Nephron progenitor cell (in vitro differentiated cells): ENCODE results near the gene LIX1L.

Experiments used
- DNase-seq: peaks from one replicate; pipeline ENCODE4 v3.0.0; 2021
- H3K27ac Mint-ChIP-seq: 2 replicates; pipeline ENCODE4 v1.8.0; 2021; ENCODE audit warnings: mild to moderate bottlenecking, moderate library complexity, mixed read lengths
- H3K27me3 Mint-ChIP-seq: 2 replicates; pipeline ENCODE4 v1.8.0; 2021; ENCODE audit warnings: mild to moderate bottlenecking, low read depth, mixed read lengths; ENCODE audit not compliant: poor library complexity
- H3K36me3 Mint-ChIP-seq: 2 replicates; pipeline ENCODE4 v1.8.0; 2021; ENCODE audit warnings: low read depth, mixed read lengths
- H3K4me1 Mint-ChIP-seq: 2 replicates; pipeline ENCODE4 v1.8.0; 2021; ENCODE audit warnings: mixed read lengths
- H3K4me3 Mint-ChIP-seq: 2 replicates; pipeline ENCODE4 v1.8.0; 2021; ENCODE audit warnings: mild to moderate bottlenecking, moderate library complexity, mixed read lengths
- H3K9me3 Mint-ChIP-seq: 2 replicates; pipeline ENCODE4 v1.8.0; 2021; ENCODE audit warnings: mild to moderate bottlenecking, moderate library complexity, mixed read lengths
- CTCF ChIP-seq: fragments of 200-600 bp; sonication (generic); IDR thresholded peaks from 2 replicates; pipeline ENCODE4 v1.5.0; 2021; ENCODE audit warnings: antibody characterized with exemption

LIX1L gene

GRCh38 chr1:145885738-145886287 is 72.0 kb downstream of the LIX1L start, which contains the start of gene ANKRD35:
ANKRD35 (minus strand) TSS chr1:145885866; CDS start chr1:145885758, 108 bp downstream.
- TF ChIP-seq CTCF, result no peak
- peak within 1 kb of the TSS; percentile 87 for H3K4me3 Mint-ChIP-seq
- H3K4me1 Mint-ChIP-seq, result peaks cover 34% of the 10 kb centered on the region
- peaks cover 57% of the 10 kb centered on the region for H3K27me3 Mint-ChIP-seq
- no peaks in the 10 kb centered on the region for H3K9me3 Mint-ChIP-seq
- H3K36me3 Mint-ChIP-seq, result no peaks in the 10 kb centered on the region
- DNase-seq, result peak; percentile 89
- H3K27ac Mint-ChIP-seq, result no peak within 1 kb of the TSS

GRCh38 chr1:145884675-145885074 is 73.1 kb downstream of the LIX1L start:
- no peak for TF ChIP-seq CTCF
- peak overlapping the region; percentile 87 for H3K4me3 Mint-ChIP-seq

More at GRCh38 chr1:145884675-145885074, 73.1 kb downstream of the LIX1L start:
- no peak overlapping the region for H3K27ac Mint-ChIP-seq
- peaks cover 61% of the 10 kb centered on the region for H3K27me3 Mint-ChIP-seq
- no peak for DNase-seq
- no peaks in the 10 kb centered on the region for H3K9me3 Mint-ChIP-seq
- no peaks in the 10 kb centered on the region for H3K36me3 Mint-ChIP-seq
- peaks cover 32% of the 10 kb centered on the region for H3K4me1 Mint-ChIP-seq
